Tibial artery (tissue), 4 donors: ENCODE results near the gene SLC1A7.

Experiments used
- DNase-seq, 2 donors: peaks; one replicate each; pipeline ENCODE4 v3.0.0-alpha.2; 2019
- H3K27ac ChIP-seq, 2 donors: fragments of 200-600 bp; sonication (generic) in 1 of 2; 1 replicate in 1 of 2; 2 replicates in 1 of 2; pipeline ENCODE4 v1.5.1; 2018 to 2019; ENCODE audit warnings: mild to moderate bottlenecking in 1 of 2
- H3K27me3 ChIP-seq, 2 donors: fragments of 200-600 bp; sonication (generic) in 1 of 2; one replicate each; pipeline versions ENCODE4 v1.5.1 to v1.6.0; 2016 to 2019
- H3K36me3 ChIP-seq, 3 donors: fragments of 200-600 bp; sonication (generic) in 2 of 3; one replicate each; pipeline ENCODE4 v1.5.1; 2016 to 2019; ENCODE audit warnings: mild to moderate bottlenecking in 2 of 3
- H3K4me1 ChIP-seq, 4 donors: fragments of 200-600 bp; sonication (generic) in 2 of 4; 1 replicate in 3 of 4; 2 replicates in 1 of 4; pipeline ENCODE4 v1.5.1; 2016 to 2019
- H3K4me3 ChIP-seq, 2 donors: fragments of 200-600 bp; sonication (generic) in 1 of 2; 1 replicate in 1 of 2; 2 replicates in 1 of 2; pipeline ENCODE4 v1.5.1; 2018 to 2019; ENCODE audit warnings: mild to moderate bottlenecking in 2 of 2
- H3K9me3 ChIP-seq, 3 donors: fragments of 200-600 bp; sonication (generic) in 1 of 3; one replicate each; pipeline ENCODE4 v1.5.1; 2016 to 2019
- intact Hi-C: fragments of 100-400 bp; cut with DNase I; formaldehyde crosslinking; loops from one replicate; pipeline ENCODE4 v1.15.0; 2023; ENCODE audit warnings: low total_unique reads
- TF ChIP-seq, protein P1 (sequence below), 2 experiments: fragments of 200-600 bp in 1 of 2; fragments of 450-650 bp in 1 of 2; IDR thresholded peaks; one replicate each; pipeline ENCODE4 v1.5.1; 2017 to 2019; ENCODE audit warnings: antibody characterized with exemption in 2 of 2, mild to moderate bottlenecking in 1 of 2, moderate library complexity in 1 of 2

Gene SLC1A7

DNA sequence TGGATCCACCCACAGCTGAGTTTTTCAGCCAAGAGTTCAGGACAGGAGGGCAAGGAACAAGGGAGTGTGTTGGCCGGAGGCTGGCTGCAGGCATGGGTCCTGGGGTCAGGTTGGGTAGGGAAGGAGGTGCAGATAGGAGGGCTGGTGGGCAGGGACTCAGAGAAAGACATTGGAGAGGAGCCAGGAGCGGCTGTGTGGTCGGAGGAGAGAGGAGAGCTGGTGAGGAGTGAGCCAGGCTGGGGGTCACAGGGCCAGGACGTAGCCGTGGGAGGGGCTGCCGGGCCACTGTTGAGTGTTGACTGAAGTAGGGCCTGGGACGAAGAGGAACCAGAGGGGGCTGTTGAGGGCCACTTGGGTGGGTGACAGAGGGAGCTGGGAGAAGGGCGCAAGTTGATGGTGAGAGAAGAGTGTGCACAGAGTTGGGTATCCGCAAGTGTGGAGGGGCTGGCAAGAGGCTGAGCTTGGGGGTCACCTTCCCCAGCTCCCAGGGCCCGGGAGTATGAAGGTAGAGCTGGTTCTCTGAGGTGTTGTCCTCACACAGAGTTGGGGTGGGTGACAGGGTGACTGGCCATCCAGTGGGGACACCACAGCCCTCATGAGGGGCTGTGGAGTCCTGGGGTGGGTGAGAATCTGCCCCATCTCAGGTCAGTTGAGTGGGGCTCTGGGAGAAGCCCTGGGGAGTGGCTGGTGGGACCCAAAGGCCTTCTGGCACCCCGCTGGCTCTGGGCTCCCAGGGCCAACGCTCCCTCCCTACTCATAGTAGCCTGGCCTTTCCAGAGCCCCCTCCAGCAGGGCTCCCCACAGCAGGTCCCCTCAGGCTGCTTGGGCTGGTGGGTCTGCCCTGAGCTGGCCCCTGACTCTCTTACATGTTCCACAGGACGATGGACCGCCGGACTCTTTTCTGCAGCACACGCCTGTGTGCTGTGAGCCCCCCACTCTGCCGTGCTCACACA is 58.5 kb downstream of the SLC1A7 start:
- Histone ChIP-seq H3K27ac (no peak overlapping the region), H3K27me3 (no peaks in the 10 kb centered on the region), H3K4me3 (no peak overlapping the region), H3K36me3 (peaks cover 0 to 46% (median 42%) of the 10 kb centered on the region in 3 donors), H3K9me3 (no peaks in the 10 kb centered on the region), H3K4me1 (no peaks in the 10 kb centered on the region)
- no peak for DNase-seq
- intact Hi-C loops, result no loop called here
- TF ChIP-seq, protein P1, sequence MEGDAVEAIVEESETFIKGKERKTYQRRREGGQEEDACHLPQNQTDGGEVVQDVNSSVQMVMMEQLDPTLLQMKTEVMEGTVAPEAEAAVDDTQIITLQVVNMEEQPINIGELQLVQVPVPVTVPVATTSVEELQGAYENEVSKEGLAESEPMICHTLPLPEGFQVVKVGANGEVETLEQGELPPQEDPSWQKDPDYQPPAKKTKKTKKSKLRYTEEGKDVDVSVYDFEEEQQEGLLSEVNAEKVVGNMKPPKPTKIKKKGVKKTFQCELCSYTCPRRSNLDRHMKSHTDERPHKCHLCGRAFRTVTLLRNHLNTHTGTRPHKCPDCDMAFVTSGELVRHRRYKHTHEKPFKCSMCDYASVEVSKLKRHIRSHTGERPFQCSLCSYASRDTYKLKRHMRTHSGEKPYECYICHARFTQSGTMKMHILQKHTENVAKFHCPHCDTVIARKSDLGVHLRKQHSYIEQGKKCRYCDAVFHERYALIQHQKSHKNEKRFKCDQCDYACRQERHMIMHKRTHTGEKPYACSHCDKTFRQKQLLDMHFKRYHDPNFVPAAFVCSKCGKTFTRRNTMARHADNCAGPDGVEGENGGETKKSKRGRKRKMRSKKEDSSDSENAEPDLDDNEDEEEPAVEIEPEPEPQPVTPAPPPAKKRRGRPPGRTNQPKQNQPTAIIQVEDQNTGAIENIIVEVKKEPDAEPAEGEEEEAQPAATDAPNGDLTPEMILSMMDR (IDR thresholded peaks at IDR 0.05), result no peak

DNA sequence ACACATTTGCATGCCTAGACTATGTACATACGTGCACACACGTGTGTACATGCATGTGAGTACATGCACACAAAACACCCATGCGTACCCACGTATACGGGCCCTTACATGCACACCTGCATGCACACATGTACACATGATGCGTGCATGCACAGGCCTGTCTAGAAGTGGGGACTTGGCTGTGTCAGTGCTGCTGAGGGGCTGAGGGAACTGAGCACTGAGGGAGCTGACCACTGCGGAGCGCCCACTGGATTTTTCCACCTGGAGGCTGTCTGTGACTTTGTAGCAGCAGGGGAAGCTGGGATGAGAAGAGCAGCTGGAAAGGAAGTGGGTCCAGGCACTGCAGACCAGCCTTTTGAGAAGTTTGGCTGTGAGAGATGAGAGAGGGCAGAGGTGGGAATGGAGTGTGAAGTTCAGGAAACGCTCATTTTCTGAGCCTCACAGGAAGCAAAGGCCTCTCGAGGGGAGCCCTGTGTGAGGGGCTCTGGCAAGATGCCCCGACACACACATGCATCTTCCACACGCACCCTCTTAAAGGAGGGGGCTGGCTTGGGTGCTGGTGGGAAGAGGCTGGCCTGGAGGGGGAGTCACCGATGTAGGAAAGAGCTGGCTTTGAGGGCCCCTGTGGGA is 59.5 kb downstream of the SLC1A7 start:
- H3K4me1 ChIP-seq, result no peaks in the 10 kb centered on the region
- TF ChIP-seq, protein P1 (IDR thresholded peaks at IDR 0.05), result no peak
- intact Hi-C loops, result no loop called here
- H3K4me3 ChIP-seq, result no peak overlapping the region
- no peak for DNase-seq
- H3K27me3 ChIP-seq, result no peaks in the 10 kb centered on the region
- H3K36me3 ChIP-seq, result peaks cover under 1 to 55% (median 51%) of the 10 kb centered on the region in 3 donors
- H3K27ac ChIP-seq, result no peak overlapping the region
- no peaks in the 10 kb centered on the region for H3K9me3 ChIP-seq

DNA sequence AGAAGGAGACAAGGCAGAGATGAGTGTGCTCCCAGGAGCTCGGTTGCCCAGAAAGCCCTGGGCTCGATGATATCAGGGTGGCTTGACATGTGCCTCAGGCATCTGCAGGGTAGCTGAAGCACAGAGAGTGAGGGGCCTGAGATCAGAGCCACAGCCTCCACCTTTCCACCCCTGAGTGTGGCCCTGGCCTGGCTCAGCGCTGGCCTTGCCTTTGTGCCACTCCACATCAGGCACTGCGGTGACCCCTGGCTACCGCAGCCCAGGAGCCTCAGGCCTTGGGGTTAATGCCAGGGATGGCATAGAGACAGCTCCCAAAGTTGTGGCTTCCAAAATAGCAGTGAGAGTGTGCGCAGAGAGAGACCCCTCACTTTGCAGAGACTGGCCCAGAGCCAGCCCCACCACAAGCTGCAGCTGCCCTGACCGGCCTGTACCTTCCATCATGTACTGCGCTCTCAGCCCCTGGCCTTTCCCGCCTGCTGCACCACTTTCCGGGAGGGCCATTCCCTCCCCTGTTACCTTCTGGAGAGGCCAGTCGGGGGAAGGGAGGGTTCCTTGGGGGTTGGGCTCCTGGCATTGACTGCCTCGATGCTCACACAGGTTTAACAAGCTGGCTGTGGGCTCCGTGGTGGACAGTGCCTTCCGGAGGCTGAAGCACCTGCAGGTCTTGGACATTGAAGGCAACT is 60.9 kb downstream of the SLC1A7 start:
- no peaks in the 10 kb centered on the region for H3K9me3 ChIP-seq
- H3K27me3 ChIP-seq, result no peaks in the 10 kb centered on the region
- no peak overlapping the region for H3K27ac ChIP-seq
- H3K4me1 ChIP-seq, result no peaks in the 10 kb centered on the region
- H3K36me3 ChIP-seq, result peaks cover 4 to 64% (median 56%) of the 10 kb centered on the region in 3 donors
- H3K4me3 ChIP-seq, result no peak overlapping the region
- TF ChIP-seq, protein P1 (IDR thresholded peaks at IDR 0.05), result no peak
- intact Hi-C loops, result no loop called here
- no peak for DNase-seq

DNA sequence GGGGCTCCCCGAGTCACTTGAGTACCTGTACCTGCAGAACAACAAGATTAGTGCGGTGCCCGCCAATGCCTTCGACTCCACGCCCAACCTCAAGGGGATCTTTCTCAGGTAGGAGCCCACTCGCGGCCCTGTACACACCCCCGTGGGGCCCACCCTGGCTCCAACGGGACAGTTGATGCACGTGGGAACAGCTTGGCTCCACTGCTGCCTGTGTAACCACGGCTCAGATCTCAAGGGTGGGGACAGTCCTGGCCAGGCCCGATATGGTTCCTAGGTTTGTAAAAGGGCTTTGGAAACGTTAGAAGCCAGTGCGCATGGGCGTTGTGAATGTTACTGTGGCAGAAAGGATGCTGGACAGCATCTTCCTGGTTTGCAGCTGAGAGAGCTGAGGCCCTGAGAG is 61.7 kb downstream of the SLC1A7 start:
- H3K27ac ChIP-seq, result no peak overlapping the region
- intact Hi-C loops, result no loop called here
- no peak for DNase-seq
- H3K4me1 ChIP-seq, result no peaks in the 10 kb centered on the region
- peaks cover 4 to 60% (median 56%) of the 10 kb centered on the region in 3 donors for H3K36me3 ChIP-seq
- TF ChIP-seq, protein P1 (IDR thresholded peaks at IDR 0.05), result no peak
- H3K9me3 ChIP-seq, result no peaks in the 10 kb centered on the region
- H3K27me3 ChIP-seq, result no peaks in the 10 kb centered on the region
- no peak overlapping the region for H3K4me3 ChIP-seq

DNA sequence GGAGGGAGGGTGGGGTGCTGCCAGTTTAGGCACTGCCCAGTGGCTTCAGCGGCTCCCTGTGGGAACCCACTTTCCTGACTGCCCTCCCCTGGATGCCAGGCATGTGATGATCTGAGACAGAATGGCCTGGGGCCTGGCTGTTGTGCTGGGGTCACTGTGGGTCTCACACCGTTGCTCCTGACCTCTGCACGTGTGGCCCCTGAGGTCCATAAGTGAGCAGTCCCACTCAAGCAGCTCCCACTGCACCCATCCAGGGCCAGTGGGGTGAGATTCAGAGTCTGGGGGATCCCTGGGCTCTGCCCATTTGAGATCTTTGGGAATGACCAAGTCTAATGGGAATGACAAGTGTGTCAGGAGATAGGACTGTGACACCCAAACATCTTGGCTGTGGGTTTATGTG is 62.4 kb downstream of the SLC1A7 start:
- H3K9me3 ChIP-seq, result no peaks in the 10 kb centered on the region
- peak in 1 of 2 donors; percentile 53 for DNase-seq
- H3K36me3 ChIP-seq, result peaks cover 4 to 59% (median 54%) of the 10 kb centered on the region in 3 donors
- TF ChIP-seq, protein P1 (IDR thresholded peaks at IDR 0.05), result no peak
- no peaks in the 10 kb centered on the region for H3K4me1 ChIP-seq
- H3K27me3 ChIP-seq, result no peaks in the 10 kb centered on the region
- intact Hi-C loops, result no loop called here
- H3K4me3 ChIP-seq, result no peak overlapping the region
- H3K27ac ChIP-seq, result no peak overlapping the region
